H7 (cell line): Measurements from ENCODE around the gene CACNA1D. TPM values are rescaled to one million over a fixed set of nuclear protein-coding genes. Genes with fewer than 3 reads are reported as not detected.
A peak's percentile ranks its signal among the peaks of the same experiment; 100 is the strongest.

Source experiments
- DNase-seq: peaks from one replicate; pipeline ENCODE4 v3.0.0; 2012
- H3K27me3 ChIP-seq: 2 replicates; pipeline ENCODE4 v1.6.0; 2011; ENCODE audit warnings: mild to moderate bottlenecking, low read length; ENCODE audit not compliant: control insufficient read depth, insufficient read depth
- H3K36me3 ChIP-seq: replicated peaks from 2 replicates; pipeline ENCODE4 v1.5.1; 2011; ENCODE audit warnings: low read length; ENCODE audit not compliant: control insufficient read depth, insufficient read depth
- H3K4me3 ChIP-seq: 2 replicates; pipeline ENCODE4 v1.5.1; 2011; ENCODE audit warnings: low read depth, mild to moderate bottlenecking, control low read depth, low read length, moderate library complexity; ENCODE audit not compliant: insufficient read depth
- total RNA-seq: library from RNA; depleted of rRNA; stranded (reverse); fragments of >200 nt; shearing (Covaris generic); gene quantifications from 2 replicates; pipeline ENCODE4 v1.2.3, GENCODE V29; 2014; rRNA removed

CACNA1D gene
- total RNA-seq, 1 experiment from 2014 or later = 1.0 TPM

- DNase-seq = no peak
- Histone ChIP-seq H3K4me3 (no peak overlapping the region), H3K27me3 (no peaks in the 10 kb centered on the region)
These were observed 362.6 kb downstream of the CACNA1D start for GRCh38 chr3:53856964-53857363.

GRCh38 chr3:53858096-53858741 is 363.8 kb downstream of the CACNA1D start:
- DNase-seq = peak; percentile 32
- Histone ChIP-seq H3K27me3 (no peaks in the 10 kb centered on the region), H3K36me3 (peaks cover 3% of the 10 kb centered on the region), H3K4me3 (no peak overlapping the region)

More at GRCh38 chr3:53856964-53857363, 362.6 kb downstream of the CACNA1D start:
- peaks cover 3% of the 10 kb centered on the region for H3K36me3 ChIP-seq

- DNase-seq = no peak
- Histone ChIP-seq H3K27me3 (no peaks in the 10 kb centered on the region), H3K4me3 (no peak overlapping the region), H3K36me3 (peaks cover 3% of the 10 kb centered on the region)
These were observed 364.8 kb downstream of the CACNA1D start for GRCh38 chr3:53859178-53859577.

GRCh38 chr3:53860196-53860595 is 365.8 kb downstream of the CACNA1D start:
- no peaks in the 10 kb centered on the region for H3K27me3 ChIP-seq
- no peak for DNase-seq
- H3K36me3 ChIP-seq = peaks cover 8% of the 10 kb centered on the region
- H3K4me3 ChIP-seq = no peak overlapping the region

- DNase-seq = no peak
- Histone ChIP-seq H3K27me3 (no peaks in the 10 kb centered on the region), H3K4me3 (no peak overlapping the region), H3K36me3 (peaks cover 8% of the 10 kb centered on the region)
These were observed 367.8 kb downstream of the CACNA1D start for GRCh38 chr3:53862241-53862640.

GRCh38 chr3:53863145-53863544 is 368.7 kb downstream of the CACNA1D start:
- Histone ChIP-seq H3K36me3 (peaks cover 9% of the 10 kb centered on the region), H3K4me3 (no peak overlapping the region), H3K27me3 (no peaks in the 10 kb centered on the region)
- no peak for DNase-seq

Other genes with a start within 250 kb of the CACNA1D start
- gene TKT, start 238.6 kb upstream of the CACNA1D start, total RNA-seq = 1,918 and 2,169 TPM in 2 replicates
- gene DCP1A, start 147.1 kb upstream of the CACNA1D start, total RNA-seq = 12.9 and 15.9 TPM in 2 replicates